NB4 (cell line): ENCODE data around the gene SH2D3C.

Experiments
- MYC ChIP-seq: IDR thresholded peaks from 2 replicates; pipeline ENCODE4 v1.6.1; 2011; ENCODE audit warnings: low read depth, low read length
- TF ChIP-seq, protein P1 (sequence below): IDR thresholded peaks from one replicate; pipeline ENCODE4 v1.5.1; 2012; ENCODE audit warnings: low read depth, low read length

DNA sequence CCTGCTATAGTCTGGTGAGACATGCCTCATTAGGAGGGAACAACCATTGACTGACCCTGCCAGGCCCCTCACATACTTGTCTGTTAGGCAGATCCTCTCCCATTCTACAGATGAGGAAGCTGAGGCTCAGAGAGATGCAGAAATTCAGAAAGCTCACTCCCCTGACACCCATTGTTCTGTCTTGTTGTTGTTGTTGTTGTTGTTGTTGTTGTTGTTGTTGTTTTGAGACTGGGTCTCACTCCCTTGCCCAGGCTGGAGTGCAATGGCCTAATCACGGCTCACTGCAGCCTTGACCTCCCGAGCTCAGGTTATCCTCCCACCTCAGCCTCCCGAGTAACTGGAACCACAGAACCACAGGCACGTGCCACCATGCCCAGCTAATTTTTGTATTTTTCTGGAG, 84.8 kb downstream of the SH2D3C start:
- TF ChIP-seq, protein P1, sequence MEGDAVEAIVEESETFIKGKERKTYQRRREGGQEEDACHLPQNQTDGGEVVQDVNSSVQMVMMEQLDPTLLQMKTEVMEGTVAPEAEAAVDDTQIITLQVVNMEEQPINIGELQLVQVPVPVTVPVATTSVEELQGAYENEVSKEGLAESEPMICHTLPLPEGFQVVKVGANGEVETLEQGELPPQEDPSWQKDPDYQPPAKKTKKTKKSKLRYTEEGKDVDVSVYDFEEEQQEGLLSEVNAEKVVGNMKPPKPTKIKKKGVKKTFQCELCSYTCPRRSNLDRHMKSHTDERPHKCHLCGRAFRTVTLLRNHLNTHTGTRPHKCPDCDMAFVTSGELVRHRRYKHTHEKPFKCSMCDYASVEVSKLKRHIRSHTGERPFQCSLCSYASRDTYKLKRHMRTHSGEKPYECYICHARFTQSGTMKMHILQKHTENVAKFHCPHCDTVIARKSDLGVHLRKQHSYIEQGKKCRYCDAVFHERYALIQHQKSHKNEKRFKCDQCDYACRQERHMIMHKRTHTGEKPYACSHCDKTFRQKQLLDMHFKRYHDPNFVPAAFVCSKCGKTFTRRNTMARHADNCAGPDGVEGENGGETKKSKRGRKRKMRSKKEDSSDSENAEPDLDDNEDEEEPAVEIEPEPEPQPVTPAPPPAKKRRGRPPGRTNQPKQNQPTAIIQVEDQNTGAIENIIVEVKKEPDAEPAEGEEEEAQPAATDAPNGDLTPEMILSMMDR, result no peak
- TF ChIP-seq MYC, result no peak
